ENCODE measurements around the gene PLPP7.
"Not testable (repeated sequence)": the region's sequence is repeated elsewhere in the genome, so short reads cannot be mapped to it uniquely, and the experiment has no call there.

Gene PLPP7

DNA sequence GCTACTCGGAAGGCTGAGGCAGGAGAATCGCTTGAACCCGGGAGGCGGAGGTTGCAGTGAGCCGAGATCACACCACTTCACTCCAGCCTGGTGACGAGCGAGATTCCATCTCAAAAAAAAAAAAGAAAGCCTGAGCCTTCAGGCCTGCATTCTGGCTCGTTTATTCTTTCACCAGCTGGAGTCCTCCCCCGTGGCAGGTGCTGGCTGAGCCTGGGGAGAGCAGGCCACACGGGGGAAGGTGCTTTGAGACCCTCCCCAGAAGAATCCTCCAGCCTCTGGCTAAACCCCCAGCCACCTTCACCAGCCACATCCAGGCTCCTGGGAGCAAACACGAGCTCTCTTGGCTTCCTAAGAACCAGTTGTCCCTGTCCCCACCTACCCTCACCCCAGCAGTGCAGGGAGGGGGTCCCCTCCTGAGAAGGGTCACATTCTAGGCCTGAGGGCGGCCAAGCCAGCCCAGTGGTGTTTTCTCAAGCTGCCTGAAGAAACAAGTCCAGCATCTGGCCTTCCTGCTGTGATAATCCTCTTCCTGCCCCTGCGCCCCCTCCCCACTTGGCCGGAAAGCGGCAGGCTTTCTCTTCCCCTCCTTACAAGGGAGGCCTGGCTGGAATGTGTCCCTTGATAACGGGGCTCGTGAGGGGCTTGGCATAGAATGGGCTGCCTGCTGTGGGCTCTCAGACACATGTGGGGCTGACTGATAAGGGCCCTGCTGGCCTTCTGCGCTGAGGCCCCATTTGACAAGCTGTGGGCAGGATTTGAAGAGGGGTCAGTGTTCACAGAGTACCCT lies 41.5 kb downstream of the PLPP7 start:
- no peak for DNase-seq (ENCODE audit: low read depth)

DNA sequence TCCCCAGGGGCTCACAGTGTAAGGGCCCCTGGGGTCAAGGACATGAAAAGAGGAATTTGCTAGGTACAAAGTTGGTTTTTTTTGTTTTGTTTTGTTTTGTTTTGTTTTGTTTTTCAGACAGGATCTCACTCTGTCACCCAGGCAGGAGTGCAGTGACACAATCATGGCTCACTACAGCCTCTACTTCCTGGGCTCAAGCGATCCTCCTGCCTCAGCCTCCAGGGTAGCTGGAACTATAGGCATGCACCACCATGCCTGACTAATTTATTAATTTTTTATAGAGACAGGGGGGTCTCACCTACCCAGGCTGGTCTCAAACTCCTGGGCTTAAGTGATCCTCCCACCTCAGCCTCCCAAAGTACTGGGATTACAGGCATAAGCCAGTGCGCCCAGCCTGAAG lies 42.5 kb downstream of the PLPP7 start:
- DNase-seq (ENCODE audit: low read depth), result not testable (repeated sequence)

- DNase-seq (ENCODE audit: low read depth), result no peak
Measured at GRCh38 chr9:131333771-131334628, 44.5 kb downstream of the PLPP7 start.

- no peak for DNase-seq (ENCODE audit: low read depth)
Measured at GRCh38 chr9:131334629-131335367, 45.3 kb downstream of the PLPP7 start.

DNA sequence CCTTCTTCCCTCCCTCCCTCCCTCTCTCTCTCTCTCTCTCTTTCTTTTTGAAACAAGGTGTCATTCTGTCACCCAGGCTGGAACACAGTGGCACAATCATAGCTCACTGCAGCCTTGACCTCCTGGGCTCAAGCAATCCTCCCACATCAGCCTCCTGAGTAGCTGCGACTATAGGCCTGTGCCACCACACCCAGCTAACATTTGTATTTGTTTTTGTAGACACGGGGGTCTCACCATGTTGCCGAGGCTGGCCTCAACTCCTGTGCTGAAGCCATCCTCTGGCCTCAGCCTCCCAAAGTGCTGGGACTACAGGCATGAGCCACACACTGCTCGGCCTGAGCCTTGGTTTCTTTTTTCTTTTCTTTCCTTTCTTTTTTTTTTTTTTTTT lies 45.8 kb downstream of the PLPP7 start:
- DNase-seq (ENCODE audit: low read depth), result no peak

GRCh38 chr9:131337131-131337848 lies 47.8 kb downstream of the PLPP7 start:
- no peak for DNase-seq (ENCODE audit: low read depth)

- not testable (repeated sequence) for DNase-seq (ENCODE audit: low read depth)
Measured at GRCh38 chr9:131339212-131339611, 49.7 kb downstream of the PLPP7 start.

DNA sequence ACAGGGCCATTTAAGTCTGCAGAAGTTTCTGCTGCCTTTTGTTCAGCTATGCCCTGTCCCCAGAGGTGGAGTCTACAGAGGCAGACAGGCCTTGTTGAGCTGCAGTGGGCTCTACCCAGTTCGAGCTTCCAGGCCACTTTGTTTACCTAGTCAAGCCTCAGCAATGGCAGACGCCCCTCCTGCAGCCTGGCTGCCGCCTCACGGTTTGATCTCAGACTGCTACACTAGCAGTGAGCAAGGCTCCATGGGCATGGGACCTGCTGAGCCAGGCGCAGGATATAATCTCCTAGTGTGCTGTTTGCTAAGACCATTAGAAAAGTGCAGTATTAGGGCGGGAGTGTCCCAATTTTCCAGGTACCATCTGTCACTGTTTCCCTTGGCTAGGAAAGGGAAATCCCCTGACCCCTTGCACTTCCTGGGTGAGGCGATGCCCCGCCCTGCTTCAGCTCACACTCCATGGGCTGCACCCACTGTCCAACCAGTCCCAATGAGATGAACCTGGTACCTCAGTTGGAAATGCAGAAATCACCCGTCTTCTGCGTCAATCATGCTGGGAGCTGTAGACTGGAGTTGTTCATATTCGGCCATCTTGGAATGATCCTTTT lies 55.5 kb downstream of the PLPP7 start:
- not testable (repeated sequence) for DNase-seq (ENCODE audit: low read depth)

GRCh38 chr9:131346559-131346958 lies 57.0 kb downstream of the PLPP7 start:
- DNase-seq (ENCODE audit: low read depth), result no peak

DNA sequence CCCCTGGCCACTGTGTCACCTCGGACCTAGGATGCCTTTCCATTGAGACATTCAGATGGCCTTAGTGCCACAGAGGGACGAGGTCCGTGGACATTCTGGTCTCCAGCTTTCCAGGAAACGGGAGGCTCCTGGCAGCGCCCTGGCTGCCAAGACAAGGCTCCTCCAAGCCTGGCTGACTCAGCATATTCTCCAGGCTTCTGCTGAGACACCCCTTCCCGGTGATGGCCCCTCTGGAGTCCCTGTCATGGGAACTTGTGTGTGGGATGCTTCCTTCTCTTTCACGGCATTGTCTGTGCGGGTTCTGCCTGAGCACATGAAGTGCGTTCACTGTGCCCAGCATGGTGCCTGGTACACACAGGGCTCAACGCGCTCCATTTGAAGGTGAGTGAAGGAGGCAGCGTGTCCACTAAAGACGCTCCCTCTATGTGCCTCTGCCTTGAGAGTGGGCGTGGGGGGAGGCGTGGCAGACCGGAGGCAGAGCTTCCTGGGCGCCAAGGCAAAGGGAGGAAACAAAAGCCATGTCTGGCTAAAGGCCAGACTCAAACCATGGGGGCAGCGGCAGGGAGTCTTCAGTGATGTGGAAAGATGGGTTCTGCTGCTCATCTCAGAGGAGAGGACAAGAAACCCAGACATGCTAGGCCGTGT lies 58.0 kb downstream of the PLPP7 start:
- no peak for DNase-seq (ENCODE audit: low read depth)

DNA sequence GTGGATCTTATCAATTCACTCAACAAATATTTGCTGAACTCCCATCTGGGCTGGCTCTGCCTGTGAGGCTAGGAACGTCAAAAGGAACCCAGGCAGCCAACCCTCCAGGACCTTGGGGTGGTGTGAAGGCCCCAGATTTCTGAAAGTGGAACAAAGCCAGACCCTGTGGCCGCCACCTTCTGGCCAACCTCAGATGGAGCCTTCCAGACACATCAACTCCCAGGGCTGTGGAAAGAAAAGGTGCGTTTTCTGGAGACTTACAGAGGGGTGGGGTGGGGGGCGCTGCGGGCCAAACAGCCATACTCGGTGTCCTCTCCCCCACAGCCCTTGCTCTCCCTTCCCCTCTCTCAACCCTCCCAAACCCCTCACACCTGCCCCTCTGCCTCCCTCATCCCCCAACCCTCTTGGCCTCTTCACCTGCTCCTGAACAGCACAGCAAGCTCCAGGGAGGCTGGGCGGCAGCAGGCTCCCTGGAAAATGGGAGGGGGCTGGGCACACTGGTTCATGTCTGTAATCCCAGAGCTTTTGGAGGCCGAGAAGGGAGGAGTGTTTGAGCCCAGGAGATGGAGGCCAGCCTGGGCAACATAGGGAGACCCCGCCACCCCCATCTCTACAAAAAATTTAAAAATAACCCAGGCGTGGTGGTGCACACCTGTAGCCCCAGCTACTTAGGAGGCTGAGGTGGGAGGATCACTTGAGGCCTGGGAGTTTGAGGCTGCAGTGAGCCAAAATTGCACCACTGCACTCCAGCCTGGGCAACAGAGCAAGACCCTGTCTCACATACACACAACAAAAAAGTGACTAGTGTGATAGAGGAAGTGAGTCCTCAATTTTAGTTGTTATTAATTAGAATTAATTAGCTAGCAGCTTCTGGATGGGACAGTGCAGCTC lies 59.4 kb downstream of the PLPP7 start:
- DNase-seq (ENCODE audit: low read depth), result no peak

DNA sequence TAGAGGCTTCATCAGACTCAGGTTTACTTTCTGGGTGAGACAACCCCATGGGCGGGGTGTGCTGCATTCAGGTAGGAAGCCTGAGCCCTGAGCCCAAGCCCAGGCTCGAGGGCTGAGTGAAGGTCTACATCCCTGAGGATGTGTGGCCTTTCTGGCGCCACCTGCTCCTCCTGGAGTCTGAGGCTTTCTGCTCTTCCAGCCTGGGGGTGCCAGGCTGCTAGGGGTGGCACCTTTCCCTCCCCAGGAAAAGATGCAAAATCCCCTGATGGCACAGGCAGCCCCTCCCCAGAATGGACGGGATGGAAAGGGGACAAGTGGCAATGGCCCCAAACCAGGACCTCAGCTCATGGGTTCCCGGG lies 60.0 kb downstream of the PLPP7 start:
- DNase-seq (ENCODE audit: low read depth), result no peak

DNA sequence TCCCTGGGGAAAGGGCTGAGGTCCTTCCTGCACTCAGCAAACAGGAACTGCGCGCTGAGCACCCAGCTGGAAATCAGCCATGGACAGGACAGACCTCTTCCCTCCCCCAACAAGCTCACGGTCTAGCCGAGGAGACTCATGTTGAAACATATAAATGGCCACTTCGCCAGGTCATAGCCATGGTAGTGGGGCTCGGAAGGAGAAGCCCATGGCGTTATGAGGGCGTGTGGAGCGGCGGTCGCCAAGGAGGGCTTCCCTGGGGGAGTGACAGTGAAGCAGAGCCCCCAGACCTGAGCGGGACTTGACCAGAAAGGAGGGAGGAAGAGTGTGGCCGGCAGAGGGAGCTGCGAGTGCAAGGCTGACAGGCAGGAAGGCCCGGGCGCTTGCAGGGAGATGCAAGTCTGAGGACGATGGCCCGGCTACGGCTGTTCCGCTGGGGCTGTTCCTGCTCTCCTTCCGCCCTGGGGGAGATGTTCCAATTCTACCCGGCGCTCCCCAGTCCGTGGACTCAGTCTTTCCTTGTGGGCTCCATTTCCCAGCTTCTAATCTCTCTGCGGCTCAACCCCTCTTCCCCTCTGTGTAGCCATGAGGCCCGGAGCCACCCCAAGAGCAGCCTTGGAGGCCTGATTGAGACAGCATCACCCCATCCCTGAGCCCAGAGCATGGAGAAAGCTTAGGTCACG lies 60.5 kb downstream of the PLPP7 start:
- peak; percentile 77 for DNase-seq (ENCODE audit: low read depth)

DNA sequence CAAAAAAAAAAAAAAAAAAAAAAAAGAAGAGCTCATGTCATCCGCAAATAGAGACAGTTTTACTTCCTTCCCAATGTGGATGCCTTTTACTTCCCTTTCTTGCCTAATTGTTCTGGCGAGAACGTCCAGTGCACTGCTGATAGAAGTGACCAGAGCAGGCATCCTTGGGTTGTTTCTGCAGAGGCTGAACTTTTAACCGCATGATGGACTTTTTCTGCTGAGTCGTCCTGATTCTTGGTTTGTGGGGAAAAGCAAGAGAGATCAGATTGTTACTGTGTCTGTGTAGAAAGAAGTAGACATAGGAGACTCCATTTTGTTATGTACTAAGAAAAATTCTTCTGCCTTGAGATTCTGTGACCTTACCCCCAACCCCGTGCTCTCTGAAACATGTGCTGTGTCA lies 67.0 kb downstream of the PLPP7 start:
- DNase-seq (ENCODE audit: low read depth), result not testable (repeated sequence)

GRCh38 chr9:131358556-131358955 lies 69.0 kb downstream of the PLPP7 start:
- no peak for DNase-seq (ENCODE audit: low read depth)

Data from stimulated activated CD8-positive, alpha-beta memory T cell treated with anti-CD3 and anti-CD28 coated beads, Interleukin-12 subunit alpha, Interleukin-12 subunit beta, amount 100 ng/mL, for 1 hour (primary cell).